Ascending aorta (tissue), 2 donors: ENCODE data around the gene OVOL3. TPM values are rescaled to one million over a fixed set of nuclear protein-coding genes. Genes with fewer than 3 reads are reported as not detected.
A peak's percentile ranks its signal among the peaks of the same experiment; 100 is the strongest.

Experiments used
- DNase-seq, 2 donors: peaks; one replicate each; pipeline ENCODE4 v3.0.0-alpha.2; 2019; ENCODE audit warnings: low spot score in 2 of 2
- H3K27ac ChIP-seq, 2 donors: fragments of 200-600 bp; sonication (generic); one replicate each; pipeline ENCODE4 v1.5.1; 2016 to 2017; ENCODE audit warnings: mild to moderate bottlenecking in 1 of 2
- H3K27me3 ChIP-seq: fragments of 200-600 bp; sonication (generic); one replicate; pipeline ENCODE4 v1.5.1; 2017
- H3K36me3 ChIP-seq, 2 donors: fragments of 200-600 bp; sonication (generic); one replicate each; pipeline ENCODE4 v1.5.1; 2016
- H3K4me1 ChIP-seq, 2 donors: fragments of 200-600 bp; sonication (generic); one replicate each; pipeline ENCODE4 v1.5.1; 2016 to 2017; ENCODE audit warnings: mild to moderate bottlenecking in 1 of 2
- H3K4me3 ChIP-seq, 2 donors: fragments of 200-600 bp; sonication (generic); one replicate each; pipeline ENCODE4 v1.5.1; 2016 to 2017; ENCODE audit warnings: mild to moderate bottlenecking in 1 of 2
- H3K9me3 ChIP-seq, 2 donors: fragments of 200-600 bp; sonication (generic); one replicate each; pipeline ENCODE4 v1.5.1; 2016
- CTCF ChIP-seq, 3 experiments: fragments of 200-600 bp in 2 of 3; fragments of 450-650 bp in 1 of 3; sonication (generic) in 2 of 3; IDR thresholded peaks; one replicate each; pipeline ENCODE4 v1.5.1; 2016 to 2019; ENCODE audit warnings: antibody characterized with exemption in 3 of 3, mild to moderate bottlenecking in 1 of 3, moderate library complexity in 1 of 3
- intact Hi-C: fragments of 100-400 bp; cut with DNase I; formaldehyde crosslinking; loops from one replicate; pipeline ENCODE4 v1.15.1; 2023
- total RNA-seq: library from RNA; depleted of rRNA; stranded (reverse); fragments of >200 nt; gene quantifications from one replicate; pipeline ENCODE4 v1.1.0, GENCODE V29; 2016

The OVOL3 gene
- total RNA-seq, 1 donor from 2014 or later: not detected

- Histone ChIP-seq H3K4me3 (peak overlapping the region; percentile 80 to 82), H3K27ac (peak overlapping the region; percentile 96 to 97), H3K27me3 (no peaks in the 10 kb centered on the region), H3K36me3 (peaks cover 43% of the 10 kb centered on the region in 2 donors), H3K4me1 (peaks cover 6 to 16% of the 10 kb centered on the region in 2 donors), H3K9me3 (no peaks in the 10 kb centered on the region)
- peak; percentile 64 to 95 for DNase-seq
- intact Hi-C loops: loop anchor here (1.0 kb wide), 2 partner anchors 26 to 73 kb away; partner anchors contain the start of genes TBCB and ZNF565
- no peak for TF ChIP-seq CTCF (IDR thresholded peaks at IDR 0.05)
Observed at GRCh38 chr19:36141039-36141927, 30.3 kb downstream of the OVOL3 start.

- H3K27me3 ChIP-seq: no peaks in the 10 kb centered on the region
- TF ChIP-seq CTCF (IDR thresholded peaks at IDR 0.05): no peak
- intact Hi-C loops: no loop called here
Observed at GRCh38 chr19:36142046-36142445, 31.1 kb downstream of the OVOL3 start.

GRCh38 chr19:36142496-36142895 is 31.6 kb downstream of the OVOL3 start:
- no peak for TF ChIP-seq CTCF (IDR thresholded peaks at IDR 0.05)
- no peak for DNase-seq
- Histone ChIP-seq H3K9me3 (no peaks in the 10 kb centered on the region), H3K27me3 (no peaks in the 10 kb centered on the region), H3K27ac (peak overlapping the region; percentile 96 to 97), H3K4me1 (peaks cover 6 to 10% of the 10 kb centered on the region in 2 donors), H3K4me3 (no peak overlapping the region), H3K36me3 (peaks cover 55% of the 10 kb centered on the region in 2 donors)
- intact Hi-C loops: no loop called here

More at GRCh38 chr19:36142046-36142445, 31.1 kb downstream of the OVOL3 start:
- DNase-seq: no peak
- Histone ChIP-seq H3K4me3 (peak overlapping the region in 1 of 2 donors; percentile 82), H3K36me3 (peaks cover 50% of the 10 kb centered on the region in 2 donors), H3K9me3 (no peaks in the 10 kb centered on the region), H3K4me1 (peaks cover 6 to 10% of the 10 kb centered on the region in 2 donors), H3K27ac (peak overlapping the region; percentile 96 to 97)

- H3K9me3 ChIP-seq: no peaks in the 10 kb centered on the region
- no peak overlapping the region for H3K27ac ChIP-seq
- H3K4me1 ChIP-seq: peaks cover 6% of the 10 kb centered on the region in 2 donors
- intact Hi-C loops: no loop called here
- DNase-seq: no peak
- no peak overlapping the region for H3K4me3 ChIP-seq
- no peaks in the 10 kb centered on the region for H3K27me3 ChIP-seq
- no peak for TF ChIP-seq CTCF (IDR thresholded peaks at IDR 0.05)
- H3K36me3 ChIP-seq: peaks cover 73 to 76% of the 10 kb centered on the region in 2 donors
Observed at GRCh38 chr19:36144624-36145023, 33.7 kb downstream of the OVOL3 start.

GRCh38 chr19:36149673-36150406 is 38.9 kb downstream of the OVOL3 start:
- no peak overlapping the region for H3K4me3 ChIP-seq
- peak overlapping the region; percentile 99 to 100 for H3K27ac ChIP-seq
- H3K27me3 ChIP-seq: no peaks in the 10 kb centered on the region
- no peak for TF ChIP-seq CTCF (IDR thresholded peaks at IDR 0.05)
- DNase-seq: no peak
- peaks cover 4 to 17% of the 10 kb centered on the region in 2 donors for H3K4me1 ChIP-seq
- no peaks in the 10 kb centered on the region for H3K9me3 ChIP-seq
- H3K36me3 ChIP-seq: peaks cover 55 to 58% of the 10 kb centered on the region in 2 donors
- intact Hi-C loops: loop anchor here (5.0 kb wide), 1 partner anchor 393 kb away; the partner anchor contains the start of genes HSPB6 and PROSER3
